HPDE6-E6E7 (cell line): Measurements from ENCODE around the gene DBF4.
"Not testable (repeated sequence)": the region's sequence is repeated elsewhere in the genome, so short reads cannot be mapped to it uniquely, and the experiment has no call there.

ENCODE experiments used
- DNase-seq: peaks from one replicate; pipeline ENCODE4 v3.0.0; 2011; ENCODE audit warnings: missing footprints; ENCODE audit errors: extremely low spot score

Gene DBF4, protein sequence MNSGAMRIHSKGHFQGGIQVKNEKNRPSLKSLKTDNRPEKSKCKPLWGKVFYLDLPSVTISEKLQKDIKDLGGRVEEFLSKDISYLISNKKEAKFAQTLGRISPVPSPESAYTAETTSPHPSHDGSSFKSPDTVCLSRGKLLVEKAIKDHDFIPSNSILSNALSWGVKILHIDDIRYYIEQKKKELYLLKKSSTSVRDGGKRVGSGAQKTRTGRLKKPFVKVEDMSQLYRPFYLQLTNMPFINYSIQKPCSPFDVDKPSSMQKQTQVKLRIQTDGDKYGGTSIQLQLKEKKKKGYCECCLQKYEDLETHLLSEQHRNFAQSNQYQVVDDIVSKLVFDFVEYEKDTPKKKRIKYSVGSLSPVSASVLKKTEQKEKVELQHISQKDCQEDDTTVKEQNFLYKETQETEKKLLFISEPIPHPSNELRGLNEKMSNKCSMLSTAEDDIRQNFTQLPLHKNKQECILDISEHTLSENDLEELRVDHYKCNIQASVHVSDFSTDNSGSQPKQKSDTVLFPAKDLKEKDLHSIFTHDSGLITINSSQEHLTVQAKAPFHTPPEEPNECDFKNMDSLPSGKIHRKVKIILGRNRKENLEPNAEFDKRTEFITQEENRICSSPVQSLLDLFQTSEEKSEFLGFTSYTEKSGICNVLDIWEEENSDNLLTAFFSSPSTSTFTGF

DNA sequence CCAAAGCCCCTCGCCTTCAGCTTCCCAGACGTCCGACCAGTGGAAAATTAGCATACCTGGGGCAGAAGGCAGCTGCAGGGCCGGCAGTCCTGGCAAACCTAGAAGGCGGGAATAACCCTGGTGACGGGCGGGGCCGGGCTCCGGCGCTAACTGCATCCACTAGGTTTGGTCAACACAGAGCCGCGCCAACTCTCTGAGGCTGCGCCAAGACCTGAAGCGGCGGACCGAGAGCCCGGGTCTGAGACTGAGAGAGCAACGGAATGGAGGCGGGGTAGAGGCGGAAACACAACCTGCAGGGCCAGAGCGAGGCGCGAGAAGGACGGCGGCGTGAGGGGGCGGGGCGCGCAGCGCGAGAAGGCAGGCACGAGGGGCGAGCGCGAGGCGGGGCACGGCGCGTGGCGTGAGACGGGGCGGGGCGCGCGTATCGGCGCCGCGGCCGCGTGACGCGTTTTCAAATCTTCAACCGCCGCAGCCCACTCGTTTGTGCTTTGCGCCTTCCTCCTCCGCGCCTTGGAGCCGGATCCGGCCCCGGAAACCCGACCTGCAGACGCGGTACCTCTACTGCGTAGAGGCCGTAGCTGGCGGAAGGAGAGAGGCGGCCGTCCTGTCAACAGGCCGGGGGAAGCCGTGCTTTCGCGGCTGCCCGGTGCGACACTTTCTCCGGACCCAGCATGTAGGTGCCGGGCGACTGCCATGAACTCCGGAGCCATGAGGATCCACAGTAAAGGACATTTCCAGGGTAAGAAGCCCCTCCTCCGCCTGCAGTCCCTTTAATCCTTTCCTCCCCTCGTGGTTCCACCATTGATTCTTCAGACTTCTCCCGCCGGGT, at the start of gene DBF4, which contains the start of gene SLC25A40:
Gene DBF4 (plus strand): TSS at position 454 of the 829 bp plus-strand sequence. CDS start 240 bp downstream, at position 694.
Gene SLC25A40 (minus strand): TSS at position 321 of the 829 bp plus-strand sequence. CDS start 17,633 bp downstream, outside the sequence.
- DNase-seq = peak; percentile 84

- not testable (repeated sequence) for DNase-seq
These were observed 47.9 kb upstream of the DBF4 start for GRCh38 chr7:87828383-87828782.

- DNase-seq = no peak
These were observed 45.2 kb upstream of the DBF4 start for GRCh38 chr7:87831097-87831496.

DNA sequence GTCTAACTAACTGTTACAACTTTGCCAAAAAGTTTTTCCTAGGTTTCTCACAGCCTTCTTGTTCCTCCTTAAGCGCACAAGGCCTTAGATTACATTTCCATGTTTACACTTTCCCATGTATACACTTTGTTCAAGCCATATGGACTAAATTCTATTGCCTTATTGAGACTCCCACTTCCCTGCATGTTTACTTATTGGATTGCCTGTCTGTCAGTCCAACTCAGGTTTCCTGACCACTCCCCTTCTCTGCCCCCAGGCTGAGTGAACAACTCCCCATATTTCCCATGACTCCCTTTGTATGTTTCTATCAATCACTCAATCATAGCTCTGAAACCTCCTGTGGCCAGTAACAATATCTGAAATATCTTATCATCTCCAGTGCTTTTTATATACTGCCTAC, 43.2 kb upstream of the DBF4 start:
- DNase-seq = no peak

DNA sequence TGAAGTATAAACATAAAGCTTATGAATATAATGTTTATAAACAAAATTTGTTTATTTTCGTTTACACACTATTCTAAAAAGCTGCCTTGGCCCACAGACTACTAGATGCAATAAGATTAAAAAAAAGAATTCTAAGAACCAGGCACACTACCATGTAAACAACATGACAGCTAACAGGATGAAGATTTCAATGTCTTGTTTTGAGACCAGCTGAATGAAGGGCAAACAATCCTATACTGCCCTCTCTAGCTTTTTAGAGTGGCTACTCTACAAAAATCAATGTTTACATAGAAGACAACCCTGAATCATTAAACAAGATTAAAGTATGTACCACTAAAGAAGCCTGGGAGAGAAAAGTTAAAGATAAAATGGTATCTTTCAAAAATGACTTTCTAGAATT, 38.7 kb upstream of the DBF4 start:
- DNase-seq = no peak

DNA sequence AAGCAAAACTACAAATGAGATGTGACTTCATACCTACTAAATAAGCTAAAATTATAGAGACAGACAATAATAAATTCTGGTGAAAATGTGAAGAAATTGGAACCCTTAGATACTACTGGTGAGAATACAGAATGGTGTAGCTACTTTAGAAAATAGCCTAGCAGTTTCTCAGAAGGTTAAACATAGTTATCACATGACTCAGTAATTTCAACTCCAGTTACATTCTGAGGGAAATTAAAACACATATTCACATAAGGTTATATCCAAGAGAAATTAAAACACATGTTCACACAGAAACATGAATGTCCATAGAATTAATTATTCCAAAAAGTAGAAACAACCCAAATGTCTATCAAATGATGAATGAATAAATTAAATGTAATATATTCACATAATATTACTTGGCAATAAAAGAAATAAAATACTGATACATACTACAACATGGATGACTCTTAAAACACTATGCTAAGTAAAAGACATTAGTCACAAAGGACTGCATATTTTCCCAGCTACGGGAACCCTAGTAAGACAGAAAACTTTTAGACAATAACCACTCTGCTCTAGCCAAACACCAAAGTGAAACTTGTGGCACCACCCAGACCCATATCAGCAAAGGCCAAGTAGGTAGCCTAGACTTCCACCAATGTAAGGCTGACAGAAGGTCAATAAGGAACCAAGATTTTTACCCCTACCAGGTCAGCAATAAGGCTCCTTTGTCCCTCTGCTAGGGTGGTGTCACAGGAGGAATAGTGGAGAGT, 25.3 kb upstream of the DBF4 start:
- DNase-seq = no peak

DNA sequence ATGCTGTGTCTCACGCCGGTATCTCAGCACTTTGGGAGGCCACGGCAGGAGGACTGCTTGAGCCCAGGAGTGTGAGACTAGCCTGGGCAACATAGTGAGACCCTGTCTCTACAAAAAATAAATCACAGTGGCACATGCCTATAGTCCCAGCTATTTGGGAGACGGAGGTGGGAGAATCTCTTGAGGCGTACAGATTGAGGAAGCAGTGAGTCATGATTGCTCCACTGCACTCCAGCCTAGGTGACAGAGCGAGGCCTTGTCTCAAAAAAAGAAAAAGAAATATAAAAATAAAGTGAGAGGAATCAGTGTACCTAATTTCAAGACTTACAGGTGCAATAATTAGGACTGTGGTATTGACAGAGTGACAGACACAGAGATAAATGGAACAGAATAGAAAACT, 24.0 kb upstream of the DBF4 start:
- DNase-seq = no peak

DNA sequence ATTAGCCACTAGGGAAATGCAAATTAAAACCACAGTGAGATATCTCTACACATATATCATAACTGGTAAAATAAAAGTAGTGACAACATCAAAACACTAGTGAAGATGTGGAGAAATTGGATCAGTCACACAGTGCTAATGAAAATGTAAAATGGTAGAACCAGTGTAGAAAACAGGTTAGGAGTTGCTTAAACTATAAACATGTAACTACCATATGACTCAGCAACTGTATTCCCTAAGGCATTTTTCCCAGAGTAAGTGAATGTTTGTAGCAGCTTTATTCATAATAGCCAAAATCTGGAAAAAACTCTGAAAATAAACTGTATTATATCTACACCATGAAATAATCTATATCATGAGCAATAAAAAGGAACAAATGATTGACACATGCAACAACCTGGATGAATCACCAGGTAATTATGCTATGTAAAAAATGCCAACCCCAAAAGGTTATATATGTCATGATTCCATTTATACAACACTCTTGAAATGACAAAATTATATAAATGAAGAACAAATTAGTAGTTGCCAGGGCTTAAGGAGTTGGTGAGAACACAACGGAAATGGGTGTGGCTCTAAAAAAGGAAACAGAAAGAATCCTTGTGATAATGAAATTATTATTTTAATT, 22.9 kb upstream of the DBF4 start:
- DNase-seq = no peak

DNA sequence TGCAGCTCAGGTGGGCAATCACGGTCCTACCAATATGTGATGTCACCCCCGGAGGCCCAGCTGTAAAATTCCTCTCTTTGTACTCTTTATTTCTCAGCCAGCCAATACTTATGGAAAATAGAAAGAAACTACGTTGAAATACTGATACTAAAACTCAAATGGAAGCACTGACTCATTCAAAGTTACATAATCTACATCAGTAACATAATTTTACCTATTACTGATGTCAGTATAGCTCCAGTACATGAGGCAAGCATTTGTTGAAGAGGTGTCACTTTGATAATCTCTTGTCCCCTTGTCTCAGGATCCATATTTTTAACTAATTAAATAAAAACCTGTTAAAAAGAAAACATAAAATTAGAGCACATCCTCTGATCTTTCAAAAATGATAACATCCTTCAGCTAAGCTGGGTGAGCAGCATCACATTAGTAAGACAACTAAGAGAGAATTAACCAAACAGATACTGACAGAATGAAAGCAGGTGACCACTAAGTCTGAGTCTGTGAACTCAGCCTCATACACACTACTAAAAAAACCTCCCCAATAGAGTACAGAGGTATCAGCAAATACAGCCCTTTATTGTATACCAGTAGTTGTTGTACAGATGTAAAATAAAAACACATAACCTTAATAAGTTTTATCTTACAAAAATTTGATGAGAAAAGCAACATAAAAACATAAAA, 17.7 kb upstream of the DBF4 start:
- no peak for DNase-seq

DNA sequence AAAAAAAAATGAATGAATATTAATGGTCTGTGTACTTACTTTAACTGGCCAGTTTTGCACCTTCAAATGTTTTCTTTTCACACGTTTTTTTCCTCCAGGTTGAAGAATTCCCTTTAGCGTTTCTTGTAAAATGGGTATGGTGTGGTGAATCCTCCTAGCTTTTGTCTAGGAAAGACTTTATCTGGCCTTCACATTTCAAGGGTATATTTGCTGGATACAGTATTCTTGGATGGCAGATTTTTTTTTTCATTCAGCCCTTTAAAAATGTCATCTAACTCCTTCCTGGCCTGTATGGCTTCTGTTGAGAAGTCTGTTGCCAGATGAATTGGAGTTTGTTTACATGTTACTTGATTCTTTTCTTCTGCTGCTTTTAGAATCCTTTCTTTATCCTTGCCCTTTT, 10.2 kb upstream of the DBF4 start:
- DNase-seq = no peak

- DNase-seq = not testable (repeated sequence)
These were observed 9.8 kb upstream of the DBF4 start for GRCh38 chr7:87866533-87866932.

DNA sequence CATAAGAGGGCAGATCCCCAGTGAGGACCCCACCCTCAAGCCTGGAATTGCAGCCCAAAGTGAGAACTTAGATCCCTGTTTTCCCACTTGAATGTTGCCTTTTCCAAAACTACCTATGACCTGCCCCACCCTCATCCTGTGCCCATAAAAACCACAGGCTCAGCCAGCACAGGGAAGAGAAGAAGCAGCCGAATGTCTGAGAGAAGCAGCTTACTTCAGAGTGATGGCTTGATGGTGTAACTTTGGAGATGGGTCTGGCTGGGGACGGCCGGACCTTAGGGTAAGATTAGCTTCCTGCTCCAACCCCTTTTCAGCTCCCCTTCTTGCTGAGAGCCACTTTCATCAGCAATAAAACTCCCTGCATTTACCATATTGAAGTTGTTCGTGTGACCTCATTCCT, 5.8 kb upstream of the DBF4 start:
- no peak for DNase-seq

GRCh38 chr7:87872346-87872745, 3.9 kb upstream of the DBF4 start:
- no peak for DNase-seq

DNA sequence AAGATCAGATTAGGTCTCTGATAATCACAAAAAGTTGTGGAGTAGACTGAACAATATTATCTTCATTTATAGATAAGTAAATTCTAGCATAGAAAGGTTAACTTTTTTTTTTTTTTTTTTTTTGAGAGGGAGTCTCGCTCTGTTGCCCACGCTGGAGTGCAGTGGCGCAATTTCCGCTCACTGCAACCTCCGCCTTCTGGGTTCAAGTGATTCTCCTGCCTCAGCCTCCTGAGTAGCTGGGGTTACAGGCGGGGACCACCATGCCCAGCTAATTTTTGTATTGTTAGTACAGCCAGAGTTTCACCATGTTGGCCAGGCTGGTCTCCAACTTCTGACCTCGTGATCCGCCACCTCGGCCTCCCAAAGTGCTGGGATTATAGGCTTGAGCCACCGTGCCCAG, 3.0 kb upstream of the DBF4 start:
- DNase-seq = not testable (repeated sequence)

DNA sequence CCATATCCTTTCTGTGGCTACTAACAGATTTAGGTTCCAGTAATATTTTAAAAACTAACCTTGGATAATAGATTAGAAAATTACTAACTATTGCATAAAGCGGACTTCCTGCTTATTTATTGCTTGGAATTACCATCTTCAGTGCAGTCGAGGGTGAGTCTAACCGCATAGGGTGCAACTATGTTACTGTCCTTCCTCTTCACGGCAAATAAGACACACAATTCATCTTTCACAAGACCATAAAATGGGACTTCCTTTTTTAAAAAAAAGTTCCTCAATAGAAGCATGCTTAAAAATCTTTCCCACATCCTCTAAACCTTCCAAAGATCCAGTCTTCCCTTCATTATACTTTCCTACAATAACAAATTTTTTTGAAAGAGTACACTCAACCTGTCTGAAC, 2.2 kb upstream of the DBF4 start:
- no peak for DNase-seq

DNA sequence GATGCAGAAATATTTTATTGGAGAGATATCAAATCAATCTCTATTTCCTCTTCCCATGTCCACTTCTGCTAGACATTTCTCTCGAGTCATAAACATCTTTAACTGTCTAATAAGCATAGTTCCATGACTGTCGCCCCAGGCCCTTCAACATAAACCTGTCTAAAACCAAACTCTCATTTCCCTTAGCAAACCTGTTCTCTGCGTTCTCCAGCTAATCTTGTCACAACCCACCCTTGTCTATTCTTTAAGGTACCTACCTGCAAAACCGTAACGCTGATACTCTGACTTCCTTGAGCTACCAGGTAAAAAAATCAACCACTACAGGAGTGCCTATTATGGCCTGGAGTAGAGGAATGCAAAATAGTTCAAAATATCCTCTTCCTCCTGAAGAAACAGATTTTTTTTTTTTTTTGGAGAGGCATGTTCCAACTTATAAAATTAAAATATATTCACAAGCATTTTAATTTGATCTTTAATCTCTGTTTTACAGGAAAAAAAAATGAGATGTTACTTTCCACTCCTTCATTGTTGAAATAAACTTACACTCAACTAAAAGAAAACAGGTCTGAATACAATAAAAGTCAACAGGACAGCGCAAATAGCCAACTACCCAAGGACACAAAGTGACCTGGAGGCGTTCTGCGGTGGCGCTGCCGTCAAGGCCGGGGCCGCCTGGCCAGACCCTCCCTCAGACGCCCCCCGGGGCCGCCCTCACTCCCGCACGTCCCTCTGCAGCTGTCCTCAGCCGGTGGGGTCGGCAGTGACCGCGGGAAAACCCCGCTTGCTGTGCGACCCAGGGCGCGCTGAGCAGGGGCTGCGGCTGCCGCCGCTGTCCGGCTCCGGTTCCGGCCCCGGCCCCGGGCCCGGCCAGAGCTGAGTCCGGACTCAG, 898 bp upstream of the DBF4 start:
- no peak for DNase-seq

GRCh38 chr7:87876869-87877234, 559 bp downstream of the DBF4 start:
- peak; percentile 43 for DNase-seq

DNA sequence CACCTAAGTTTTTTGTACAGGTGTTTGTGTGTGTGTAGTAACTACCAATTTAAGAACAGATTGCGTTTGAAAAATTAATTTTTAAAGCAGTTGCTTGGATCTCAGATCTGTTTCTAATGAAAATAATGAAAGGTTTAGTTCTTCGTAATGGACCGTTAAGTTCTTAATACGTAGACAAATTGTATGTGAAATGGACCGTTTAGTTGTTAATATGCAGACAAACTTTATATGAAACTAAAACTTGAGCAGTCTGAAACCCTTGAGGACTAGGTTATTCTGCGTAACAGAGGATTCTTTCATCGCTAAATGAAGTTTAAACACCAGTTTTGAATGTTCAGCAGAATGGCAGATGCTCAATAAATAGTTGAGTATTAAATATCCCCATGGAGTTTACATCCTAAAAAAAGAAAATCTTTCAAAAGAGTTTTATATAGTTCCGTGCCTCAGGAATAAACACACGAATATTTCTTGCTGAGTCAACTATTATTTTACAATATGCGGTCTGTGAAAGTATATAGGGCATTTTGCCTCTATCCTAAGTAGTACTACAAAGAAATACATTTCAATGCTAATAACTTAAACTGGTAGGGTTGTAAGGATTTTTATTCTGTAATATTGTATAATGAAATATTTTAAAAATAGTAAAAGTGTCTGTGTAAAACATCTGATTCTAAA, 1.2 kb downstream of the DBF4 start:
- DNase-seq = no peak

DNA sequence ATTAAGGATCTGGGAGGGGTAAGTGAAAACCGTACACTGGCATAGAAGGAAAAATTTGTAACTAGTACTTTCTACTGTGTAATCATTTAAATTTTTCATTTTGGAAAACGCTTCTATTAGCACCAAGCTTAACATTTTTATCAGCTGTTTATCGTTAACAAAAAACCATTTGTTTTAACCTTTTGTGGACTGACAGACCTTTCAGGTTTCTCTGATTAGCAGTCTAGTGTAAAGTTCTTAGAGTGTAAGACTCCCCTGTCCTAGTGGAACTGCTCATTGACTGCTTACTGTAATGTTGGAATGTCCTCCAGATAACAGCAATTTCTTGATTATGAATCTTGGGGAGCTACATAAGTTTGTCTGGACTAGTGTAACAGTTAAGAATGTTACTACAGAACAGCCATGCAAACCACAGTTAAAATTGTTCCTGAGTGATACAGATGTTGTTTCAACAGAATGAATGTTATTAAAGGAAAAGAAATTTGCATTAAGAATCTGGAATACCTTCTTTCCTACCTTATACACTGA, 2.0 kb downstream of the DBF4 start:
- DNase-seq = no peak
